Posterior vena cava (tissue), 2 donors: ENCODE data around the gene KIF26B. TPM values are rescaled to one million over a fixed set of nuclear protein-coding genes. Genes with fewer than 3 reads are reported as not detected.

Experiments
- DNase-seq: peaks from one replicate; pipeline ENCODE4 v3.0.0-alpha.2; 2020; ENCODE audit warnings: low spot score
- intact Hi-C, 2 donors: fragments of 100-400 bp; cut with DNase I; formaldehyde crosslinking; loops; one replicate each; pipeline versions ENCODE4 v1.14.1 to v1.14.2; 2022 to 2023
- long read RNA-seq, 2 donors: library from polyadenylated mRNA; unstranded; transcript quantifications; one replicate each; pipeline ENCODE4 v2.0.0, GENCODE V29; 2020 to 2021
- total RNA-seq, 2 donors: library from RNA; stranded (reverse); fragmentation: NEBNext Ultra II Directional; extraction: Animal tissue kit (Norgen Biotek cat#: 25700); gene quantifications; one replicate each; pipeline ENCODE4 v1.2.1, GENCODE V29; 2021
- donor health status: DM: yes; HTN: yes; CAD: no.
- donor health status: DM: yes; HTN: yes; CAD: no.

The KIF26B gene
- under 1 TPM; 0.62 to 0.65 TPM for total RNA-seq
- long read RNA-seq, donor 1 = 0 reads
- long read RNA-seq, donor 2 = 0 reads

DNA sequence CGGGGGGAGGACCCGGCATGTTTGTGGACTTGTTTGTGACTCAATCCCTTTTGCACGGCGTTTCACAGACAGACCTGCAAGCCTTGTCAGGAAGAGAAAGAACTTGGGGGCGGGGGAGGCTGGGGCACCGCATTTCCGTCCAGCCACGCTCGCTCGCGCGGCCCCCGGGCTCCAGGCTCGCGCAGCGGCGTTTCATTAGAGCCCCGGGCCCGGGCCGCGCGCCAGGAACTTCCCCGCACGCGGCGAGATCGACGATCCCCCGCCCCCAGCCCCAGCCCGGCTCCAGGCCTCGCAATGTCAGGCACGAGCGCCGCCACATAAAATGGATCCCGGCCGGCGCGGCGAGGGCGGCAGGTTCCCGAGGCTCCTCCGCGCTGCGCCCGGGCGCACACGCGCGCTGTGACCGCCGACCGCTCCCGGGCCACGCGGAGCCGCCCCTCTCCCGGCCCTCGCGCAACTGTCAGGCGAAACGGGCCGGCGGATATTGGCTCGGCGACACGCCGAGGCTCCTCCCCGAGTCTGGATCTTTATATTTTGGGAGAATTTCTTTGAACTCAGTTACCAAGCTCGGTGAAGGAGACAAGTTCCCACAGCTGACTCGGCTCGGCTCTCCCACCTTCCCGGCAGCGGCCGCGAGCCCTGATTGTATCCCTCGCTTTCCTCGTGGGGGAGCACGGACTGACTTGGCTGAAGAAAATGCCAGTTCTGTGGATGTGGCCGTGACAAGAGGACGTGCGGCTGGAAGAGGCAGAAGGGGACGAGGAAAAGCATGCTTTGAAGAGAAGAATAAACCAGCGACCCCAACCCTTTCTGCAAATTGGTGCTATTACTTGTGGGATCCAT, at the start of gene KIF26B:
Gene KIF26B (plus strand): TSS at position 557 of the 843 bp plus-strand sequence. CDS start 440 bp downstream, outside the sequence.
- intact Hi-C loops = loop anchor here (5.0 to 10.0 kb wide), 2 partner anchors 848 to 850 kb away; no protein-coding TSS in a partner anchor
- DNase-seq = peak; percentile 81

GRCh38 chr1:245105042-245105441, 49.7 kb upstream of the KIF26B start:
- DNase-seq = no peak
- intact Hi-C loops = no loop called here

- intact Hi-C loops = no loop called here
Measured at GRCh38 chr1:245105815-245106410, 48.9 kb upstream of the KIF26B start.

GRCh38 chr1:245107776-245108114, 47.0 kb upstream of the KIF26B start:
- intact Hi-C loops = no loop called here
- no peak for DNase-seq

More at GRCh38 chr1:245105815-245106410, 48.9 kb upstream of the KIF26B start:
- DNase-seq = no peak

DNA sequence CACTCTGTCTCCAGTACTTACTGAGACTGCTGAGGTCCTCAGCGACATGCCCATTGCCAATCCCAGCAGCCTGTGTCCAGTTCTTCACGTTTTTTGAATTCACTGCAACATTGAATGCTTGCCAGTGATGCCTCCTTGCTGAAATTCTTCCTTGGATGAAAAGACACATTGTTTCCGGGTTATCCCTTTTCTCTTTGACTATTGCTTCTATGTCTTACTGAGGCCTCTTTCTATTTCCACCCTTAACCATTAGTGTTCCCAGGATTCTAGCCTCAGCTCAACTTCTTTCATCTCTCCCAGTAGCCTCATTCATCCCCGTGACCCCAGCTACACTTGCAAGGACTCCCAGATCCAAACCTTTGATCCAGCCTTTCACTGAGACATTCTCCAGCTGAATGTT, 46.5 kb upstream of the KIF26B start:
- intact Hi-C loops = no loop called here
- DNase-seq = no peak

DNA sequence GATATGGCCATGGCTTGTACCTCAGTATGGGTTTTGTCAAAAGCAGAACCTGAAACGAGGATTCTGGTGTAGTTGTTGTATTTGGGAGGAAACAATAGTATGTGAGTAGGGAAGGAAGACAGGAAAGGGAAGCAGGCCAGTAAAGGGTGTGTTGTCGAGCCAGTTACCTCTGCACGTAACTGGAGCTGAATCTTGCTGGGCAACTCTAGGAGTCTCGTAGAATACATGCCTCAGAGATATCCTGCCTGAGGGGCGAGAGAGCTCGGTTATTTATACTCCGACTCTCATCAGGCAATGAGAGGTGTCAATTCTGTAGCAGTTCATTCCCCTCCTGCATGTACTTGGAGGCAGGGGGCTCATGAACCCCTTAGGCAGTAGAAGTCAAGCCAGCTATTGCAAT, 45.9 kb upstream of the KIF26B start:
- intact Hi-C loops = no loop called here
- DNase-seq = no peak

DNA sequence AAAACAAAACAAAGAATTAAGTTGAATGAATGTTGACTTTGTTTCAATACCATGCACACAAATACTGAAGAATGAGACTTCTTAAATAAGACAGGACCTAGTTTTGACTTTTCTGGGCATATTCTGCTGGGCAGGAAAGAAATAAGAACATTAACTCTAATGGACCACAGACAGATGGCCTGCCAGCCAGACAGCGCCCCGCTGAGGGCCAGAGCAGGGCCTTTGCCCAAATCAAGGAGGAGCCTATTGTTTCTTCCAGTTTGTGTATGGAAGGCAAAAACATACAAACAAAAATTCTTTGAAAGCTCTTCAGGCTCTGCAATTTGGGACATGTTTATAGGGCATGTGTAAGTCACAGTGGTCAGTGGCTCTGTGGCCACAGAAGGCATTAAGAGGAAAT, 44.4 kb upstream of the KIF26B start:
- intact Hi-C loops = no loop called here
- DNase-seq = no peak

GRCh38 chr1:245111073-245111472, 43.7 kb upstream of the KIF26B start:
- no peak for DNase-seq
- intact Hi-C loops = no loop called here

GRCh38 chr1:245113649-245114048, 41.1 kb upstream of the KIF26B start:
- DNase-seq = no peak
- intact Hi-C loops = no loop called here

GRCh38 chr1:245116131-245116530, 38.7 kb upstream of the KIF26B start:
- no peak for DNase-seq
- intact Hi-C loops = no loop called here

GRCh38 chr1:245116751-245117150, 38.0 kb upstream of the KIF26B start:
- intact Hi-C loops = no loop called here
- DNase-seq = no peak

DNA sequence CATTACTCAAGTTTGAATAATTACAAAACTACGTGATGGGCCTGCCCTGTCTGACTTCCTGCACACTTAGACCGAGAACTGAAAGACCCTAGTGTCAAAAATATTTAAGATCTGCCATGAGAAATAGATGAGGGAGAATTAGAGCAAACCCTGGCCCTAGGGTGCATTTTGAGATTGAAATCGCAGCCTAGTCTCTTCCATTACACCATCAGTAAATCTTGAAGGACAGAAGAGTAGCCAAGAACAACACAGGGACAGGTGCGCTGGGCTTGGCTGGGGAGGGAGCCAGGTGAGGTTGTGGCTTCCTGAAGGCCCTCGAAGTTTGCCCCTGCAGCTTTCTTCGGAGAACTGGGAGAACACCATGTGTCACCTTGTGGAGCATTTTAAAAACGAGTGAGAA, 36.7 kb upstream of the KIF26B start:
- DNase-seq = no peak

GRCh38 chr1:245118806-245119205, 36.0 kb upstream of the KIF26B start:
- intact Hi-C loops = no loop called here
- DNase-seq = no peak

More for the DNA sequence above, 36.7 kb upstream of the KIF26B start:
- intact Hi-C loops = no loop called here

DNA sequence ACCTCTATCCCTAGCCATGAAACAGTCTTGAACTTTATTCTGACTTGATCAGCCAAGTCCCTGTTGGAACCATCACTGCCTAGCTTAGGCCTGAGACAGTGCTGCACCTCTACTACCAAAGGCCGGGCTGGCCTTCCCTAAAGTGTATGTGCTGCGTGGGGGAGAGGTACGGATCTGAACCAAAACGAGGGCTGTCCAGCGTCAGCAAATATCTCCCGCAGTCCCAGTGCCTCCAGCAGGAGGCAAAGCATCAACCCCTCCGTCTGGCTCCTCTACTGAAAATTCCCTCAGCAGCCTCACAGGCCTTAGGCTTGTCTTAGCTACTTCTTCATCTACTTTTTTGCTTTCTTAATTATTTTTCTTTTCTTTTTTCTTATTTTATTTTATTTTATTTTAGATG, 33.3 kb upstream of the KIF26B start:
- no peak for DNase-seq
- intact Hi-C loops = no loop called here

DNA sequence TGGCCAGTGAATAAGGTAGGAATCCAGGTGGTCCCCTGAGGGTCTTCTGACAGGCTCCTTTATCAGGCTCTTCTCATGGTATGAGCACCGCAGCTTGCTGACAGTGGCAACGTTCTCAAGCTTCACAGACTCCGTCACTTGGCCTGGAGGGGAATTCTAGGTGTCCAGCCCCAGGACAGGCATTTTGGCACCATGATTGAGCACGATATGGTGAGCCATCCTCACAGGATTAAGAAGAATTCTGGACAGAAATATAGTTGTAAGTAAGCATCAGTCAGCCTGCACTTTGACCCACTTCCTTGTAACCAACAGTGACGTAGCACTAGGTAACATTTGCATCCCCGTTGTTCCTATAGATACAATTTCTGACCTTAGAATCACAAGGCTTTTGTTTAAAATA, 30.5 kb upstream of the KIF26B start:
- DNase-seq = no peak
- intact Hi-C loops = no loop called here

DNA sequence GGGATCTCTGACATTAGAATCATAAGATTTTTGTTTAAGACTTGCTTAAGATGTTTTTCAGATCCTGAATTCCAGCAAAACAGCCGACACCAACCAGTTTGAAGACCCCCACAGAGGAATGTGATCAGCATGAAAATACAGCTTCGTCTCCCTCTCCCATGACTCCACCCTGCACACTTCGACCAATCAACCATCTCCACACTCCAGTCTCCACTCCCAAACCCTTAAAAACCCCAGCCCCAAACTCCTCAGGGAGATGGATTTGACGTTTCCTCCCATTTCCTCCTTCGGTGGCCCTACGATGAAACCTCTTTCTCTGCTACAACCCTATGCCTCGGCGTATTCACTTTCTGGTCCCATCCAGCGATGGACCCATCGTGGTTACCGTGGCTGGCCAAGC, 30.1 kb upstream of the KIF26B start:
- no peak for DNase-seq
- intact Hi-C loops = no loop called here

DNA sequence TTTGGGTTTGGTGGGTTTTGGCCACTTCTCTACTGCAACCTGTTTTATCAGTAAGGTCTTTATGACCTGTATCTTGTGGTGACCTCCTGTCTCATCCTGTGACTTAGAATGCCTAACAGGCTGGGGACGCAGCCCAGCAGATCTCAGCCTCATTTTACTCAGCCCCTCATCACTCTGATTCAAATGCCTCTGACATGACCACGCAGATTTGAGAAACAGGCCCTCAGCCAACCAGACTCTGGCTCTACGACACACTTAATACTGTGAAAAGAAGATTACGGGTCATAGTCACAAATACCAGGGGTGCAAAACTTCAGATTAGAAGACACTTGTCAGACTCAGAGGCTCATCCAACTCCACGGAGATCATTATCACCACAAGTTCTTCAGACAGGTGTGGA, 28.3 kb upstream of the KIF26B start:
- no peak for DNase-seq
- intact Hi-C loops = no loop called here

- intact Hi-C loops = no loop called here
- no peak for DNase-seq
Measured at GRCh38 chr1:245128381-245129101, 26.2 kb upstream of the KIF26B start.

- no peak for DNase-seq
- intact Hi-C loops = no loop called here
Measured at GRCh38 chr1:245129319-245130240, 25.2 kb upstream of the KIF26B start.
